C4-2B (cell line): ENCODE measurements around the gene SMCO3.

Experiments
- H3K27ac ChIP-seq: fragments of 450-650 bp; 2 replicates; pipeline ENCODE4 v1.5.1; 2017
- ZFX ChIP-seq: fragments of 450-650 bp; IDR thresholded peaks from 2 replicates; pipeline ENCODE4 v1.6.1; 2017
- TF ChIP-seq, protein P1 (sequence below): fragments of 450-650 bp; conservative IDR thresholded peaks from 2 replicates; pipeline ENCODE4 v1.5.1; 2017; ENCODE audit warnings: mild to moderate bottlenecking

Gene SMCO3

GRCh38 chr12:14849661-14850060 lies 35.7 kb upstream of the SMCO3 start:
- TF ChIP-seq, protein P1, sequence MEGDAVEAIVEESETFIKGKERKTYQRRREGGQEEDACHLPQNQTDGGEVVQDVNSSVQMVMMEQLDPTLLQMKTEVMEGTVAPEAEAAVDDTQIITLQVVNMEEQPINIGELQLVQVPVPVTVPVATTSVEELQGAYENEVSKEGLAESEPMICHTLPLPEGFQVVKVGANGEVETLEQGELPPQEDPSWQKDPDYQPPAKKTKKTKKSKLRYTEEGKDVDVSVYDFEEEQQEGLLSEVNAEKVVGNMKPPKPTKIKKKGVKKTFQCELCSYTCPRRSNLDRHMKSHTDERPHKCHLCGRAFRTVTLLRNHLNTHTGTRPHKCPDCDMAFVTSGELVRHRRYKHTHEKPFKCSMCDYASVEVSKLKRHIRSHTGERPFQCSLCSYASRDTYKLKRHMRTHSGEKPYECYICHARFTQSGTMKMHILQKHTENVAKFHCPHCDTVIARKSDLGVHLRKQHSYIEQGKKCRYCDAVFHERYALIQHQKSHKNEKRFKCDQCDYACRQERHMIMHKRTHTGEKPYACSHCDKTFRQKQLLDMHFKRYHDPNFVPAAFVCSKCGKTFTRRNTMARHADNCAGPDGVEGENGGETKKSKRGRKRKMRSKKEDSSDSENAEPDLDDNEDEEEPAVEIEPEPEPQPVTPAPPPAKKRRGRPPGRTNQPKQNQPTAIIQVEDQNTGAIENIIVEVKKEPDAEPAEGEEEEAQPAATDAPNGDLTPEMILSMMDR: no peak
- no peak for TF ChIP-seq ZFX
- H3K27ac ChIP-seq: no peak overlapping the region

GRCh38 chr12:14846876-14847580 lies 33.0 kb upstream of the SMCO3 start:
- TF ChIP-seq, protein P1: no peak
- TF ChIP-seq ZFX: no peak
- H3K27ac ChIP-seq: no peak overlapping the region

DNA sequence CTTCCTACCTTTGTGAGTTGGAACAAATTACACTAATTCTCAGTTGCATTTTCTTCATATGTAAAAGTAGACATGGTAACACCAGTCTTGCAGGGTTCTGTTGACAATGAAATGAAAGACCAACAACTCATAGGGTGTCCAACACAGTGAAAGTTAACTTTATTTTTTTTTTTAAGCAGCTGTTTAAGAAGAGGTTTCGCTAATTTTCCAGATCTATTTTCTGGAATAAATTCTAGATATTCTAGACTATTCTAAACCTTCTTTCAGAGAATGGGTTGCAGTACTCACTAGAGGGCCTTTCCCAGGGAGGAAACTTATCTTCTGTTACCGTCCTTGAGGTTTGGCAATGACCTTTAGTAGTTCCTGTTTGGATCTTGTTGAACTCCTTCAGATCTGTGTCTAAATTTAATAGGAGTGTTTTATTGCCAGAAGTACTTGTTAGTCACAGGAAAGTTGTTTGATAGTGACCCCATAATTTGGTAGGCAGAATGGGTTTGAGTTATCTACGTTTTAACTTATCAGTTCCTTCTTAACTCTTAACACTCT lies 32.1 kb upstream of the SMCO3 start:
- TF ChIP-seq, protein P1: no peak
- no peak for TF ChIP-seq ZFX

DNA sequence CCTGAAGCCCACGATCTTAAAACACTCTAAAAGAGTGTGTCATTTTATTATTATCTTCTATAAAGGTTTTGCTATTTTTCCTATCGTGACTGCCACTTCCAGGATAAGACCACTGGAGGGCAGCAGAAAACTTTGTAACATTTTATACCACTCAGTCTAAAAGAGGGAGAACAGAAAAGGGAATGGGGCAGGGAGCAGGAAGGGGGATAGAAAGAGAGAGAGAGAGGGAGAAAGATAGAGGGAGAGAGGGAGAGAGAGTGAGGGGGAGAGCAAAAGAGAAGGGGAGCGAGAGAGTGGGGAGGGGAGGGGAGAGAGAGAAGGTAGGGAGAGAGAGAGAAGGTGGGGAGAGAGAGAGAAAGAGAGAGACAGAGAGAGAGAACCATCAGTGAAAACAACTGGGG lies 31.4 kb upstream of the SMCO3 start:
- H3K27ac ChIP-seq: no peak overlapping the region

More for the DNA sequence above, 32.1 kb upstream of the SMCO3 start:
- H3K27ac ChIP-seq: no peak overlapping the region

GRCh38 chr12:14844401-14844800 lies 30.4 kb upstream of the SMCO3 start:
- no peak for TF ChIP-seq ZFX
- TF ChIP-seq, protein P1: no peak
- H3K27ac ChIP-seq: no peak overlapping the region

More for the DNA sequence above, 31.4 kb upstream of the SMCO3 start:
- TF ChIP-seq, protein P1: peak; percentile 86
- no peak for TF ChIP-seq ZFX

- TF ChIP-seq, protein P1: no peak
- no peak for TF ChIP-seq ZFX
- H3K27ac ChIP-seq: no peak within 1 kb of the TSS
These were observed 29.5 kb upstream of the SMCO3 start, which contains the start of gene ART4 for GRCh38 chr12:14843425-14843887. ART4 (minus strand) TSS chr12:14843526; CDS start chr12:14843113, 413 bp downstream.

GRCh38 chr12:14842315-14842714 lies 28.3 kb upstream of the SMCO3 start:
- H3K27ac ChIP-seq: no peak overlapping the region
- TF ChIP-seq ZFX: no peak
- TF ChIP-seq, protein P1: no peak
